A549 (cell line): ENCODE measurements around the gene CCDC106. TPM values are rescaled to one million over a fixed set of nuclear protein-coding genes. Genes with fewer than 3 reads are reported as not detected.
A peak's percentile ranks its signal among the peaks of the same experiment; 100 is the strongest.

ENCODE experiments used
- ATAC-seq, 2 experiments: fragments of 200-7000 bp in 1 of 2; fragments of >200 bp in 1 of 2; cut with Nextera tagmentation in 1 of 2; cut with Tn5 transposase in 1 of 2; 3 replicates each; pipeline versions ENCODE4 v1.8.0 to v1.9.1; 2018 to 2020; ENCODE audit warnings: mild to moderate bottlenecking in 1 of 2, moderate library complexity in 1 of 2
- CTCF ChIA-PET: fragments of 300-600 bp; sonication (Branson Sonifier 250); formaldehyde crosslinking; extraction: SDS; loops from one replicate; lab custom pipeline; 2021; ENCODE audit warnings: antibody characterized with exemption, inconsistent platforms; lab: Yijun Ruan, JAX
- POLR2A ChIA-PET: fragments of 350-600 bp; formaldehyde crosslinking; extraction: SDS; loops from one replicate; lab custom pipeline; 2021; ENCODE audit warnings: antibody characterized with exemption, inconsistent platforms; lab: Yijun Ruan, JAX
- DNase-seq, 2 experiments: peaks; one replicate each; pipeline versions ENCODE4 v3.0.0 to v3.0.0-alpha.2; 2011 to 2016; ENCODE audit warnings: low read depth in 1 of 2, low spot score in 1 of 2
- FAIRE-seq: peaks from 2 replicates; lab custom pipeline; 2011; peaks lifted over from hg19 to GRCh38; lab: Jason Lieb, UNC
- H3K27ac ChIP-seq, 2 experiments: fragments of >200 bp; sonication (Bioruptor Twin); formaldehyde crosslinking; 3 replicates each; pipeline ENCODE4 v1.5.1; 2016 to 2017
- H3K4me1 ChIP-seq: fragments of >200 bp; sonication (Bioruptor Twin); formaldehyde crosslinking; 3 replicates; pipeline ENCODE4 v1.6.1; 2016
- H3K4me2 ChIP-seq: fragments of >200 bp; sonication (Bioruptor Twin); formaldehyde crosslinking; 3 replicates; pipeline ENCODE4 v1.6.1; 2016
- H3K4me3 ChIP-seq: fragments of >200 bp; sonication (Bioruptor Twin); formaldehyde crosslinking; 3 replicates; pipeline ENCODE4 v1.5.1; 2016
- H3K9me3 ChIP-seq: fragments of >200 bp; sonication (Bioruptor Twin); formaldehyde crosslinking; 3 replicates; pipeline ENCODE4 v1.6.1; 2016
- CEBPB ChIP-seq, 2 experiments: fragments of >200 bp in 1 of 2; sonication (Bioruptor Twin) in 1 of 2; formaldehyde crosslinking in 1 of 2; IDR thresholded peaks; 2 replicates each; pipeline ENCODE4 v1.6.1; 2012 to 2016
- E2F6 ChIP-seq: IDR thresholded peaks from 2 replicates; pipeline ENCODE4 v1.6.1; 2012; ENCODE audit warnings: low read depth, borderline replicate concordance
- EHF ChIP-seq: fragments of 250-450 bp; sonication (Bioruptor Pico); IDR thresholded peaks from 2 replicates; pipeline ENCODE4 v1.5.0; 2020; ENCODE audit warnings: mild to moderate bottlenecking
- FOXS1 ChIP-seq: fragments of 250-450 bp; sonication (Bioruptor Pico); IDR thresholded peaks from 2 replicates; pipeline ENCODE4 v1.5.0; 2020; ENCODE audit warnings: mild to moderate bottlenecking, moderate library complexity
- GATA3 ChIP-seq: IDR thresholded peaks from 2 replicates; pipeline ENCODE4 v1.6.1; 2012; ENCODE audit warnings: borderline replicate concordance
- HOXB5 ChIP-seq: fragments of 250-450 bp; sonication (Bioruptor Pico); IDR thresholded peaks from 2 replicates; pipeline ENCODE4 v1.5.0; 2020; ENCODE audit warnings: mild to moderate bottlenecking, moderate library complexity
- KDM1A ChIP-seq: fragments of 200-600 bp; sonication (generic); IDR thresholded peaks from 2 replicates; pipeline ENCODE4 v1.6.1; 2016; ENCODE audit warnings: low read depth, mild to moderate bottlenecking
- MAFK ChIP-seq: fragments of 450-650 bp; IDR thresholded peaks from 2 replicates; pipeline ENCODE4 v1.6.1; 2014; ENCODE audit not compliant: partially characterized antibody
- MAZ ChIP-seq: fragments of 150-350 bp; IDR thresholded peaks from 2 replicates; pipeline ENCODE4 v1.6.1; 2014; ENCODE audit warnings: antibody characterized with exemption, low read depth, low read length, borderline replicate concordance
- NR3C1 ChIP-seq: fragments of >200 bp; sonication (Bioruptor Twin); formaldehyde crosslinking; IDR thresholded peaks from 3 replicates; pipeline ENCODE4 v1.6.1; 2017
- RAD21 ChIP-seq, 2 experiments: fragments of >200 bp in 1 of 2; sonication (Bioruptor Twin) in 1 of 2; formaldehyde crosslinking in 1 of 2; IDR thresholded peaks in 1 of 2; conservative IDR thresholded peaks in 1 of 2; 2 replicates in 1 of 2; 3 replicates in 1 of 2; pipeline ENCODE4 v1.6.1; 2012 to 2018; ENCODE audit warnings: inconsistent platforms in 1 of 2
- REST ChIP-seq: fragments of 200-600 bp; sonication (generic); IDR thresholded peaks from 2 replicates; pipeline ENCODE4 v1.6.1; 2016; ENCODE audit warnings: antibody characterized with exemption, mild to moderate bottlenecking, moderate library complexity
- TFCP2L1 ChIP-seq: fragments of 250-450 bp; sonication (Bioruptor Pico); IDR thresholded peaks from 2 replicates; pipeline ENCODE4 v1.5.0; 2021; ENCODE audit warnings: mild to moderate bottlenecking
- ZFP36 ChIP-seq: fragments of 450-650 bp; IDR thresholded peaks from 2 replicates; pipeline ENCODE4 v1.6.1; 2014; ENCODE audit warnings: borderline replicate concordance; ENCODE audit not compliant: partially characterized antibody
- WGBS: methylation state at CpG from one replicate; pipeline ENCODE4 v1.1.6; 2017; ENCODE audit errors: missing lambda C conversion rate; 5-methylcytosine and 5-hydroxymethylcytosine counted together
- polyA plus RNA-seq, 4 experiments: library from polyadenylated mRNA; depleted of rRNA in 3 of 4; stranded (reverse); fragments of >200 nt; fragmentation: RNase III in 1 of 4; extraction: RNeasy Plus Mini Kit Qiagen cat#74134 plus additional on column Dnase treatment in 1 of 4; gene quantifications; 2 replicates in 3 of 4; 3 replicates in 1 of 4; pipeline ENCODE4 v1.2.3, GENCODE V29; 2011 to 2017
- TF ChIP-seq, protein P1 (sequence below): fragments of >200 bp; sonication (Bioruptor Twin); formaldehyde crosslinking; IDR thresholded peaks from 3 replicates; pipeline ENCODE4 v1.5.1; 2016
- TF ChIP-seq, protein P2 (sequence below): fragments of 250-450 bp; sonication (Bioruptor Pico); IDR thresholded peaks from 2 replicates; pipeline ENCODE4 v1.5.0; 2020; ENCODE audit warnings: low read depth, mild to moderate bottlenecking, moderate library complexity

The CCDC106 gene
- polyA plus RNA-seq, 2 of the 4 experiments (the other 2 are of a cell fraction) = 5.2 to 17.6 TPM

DNA sequence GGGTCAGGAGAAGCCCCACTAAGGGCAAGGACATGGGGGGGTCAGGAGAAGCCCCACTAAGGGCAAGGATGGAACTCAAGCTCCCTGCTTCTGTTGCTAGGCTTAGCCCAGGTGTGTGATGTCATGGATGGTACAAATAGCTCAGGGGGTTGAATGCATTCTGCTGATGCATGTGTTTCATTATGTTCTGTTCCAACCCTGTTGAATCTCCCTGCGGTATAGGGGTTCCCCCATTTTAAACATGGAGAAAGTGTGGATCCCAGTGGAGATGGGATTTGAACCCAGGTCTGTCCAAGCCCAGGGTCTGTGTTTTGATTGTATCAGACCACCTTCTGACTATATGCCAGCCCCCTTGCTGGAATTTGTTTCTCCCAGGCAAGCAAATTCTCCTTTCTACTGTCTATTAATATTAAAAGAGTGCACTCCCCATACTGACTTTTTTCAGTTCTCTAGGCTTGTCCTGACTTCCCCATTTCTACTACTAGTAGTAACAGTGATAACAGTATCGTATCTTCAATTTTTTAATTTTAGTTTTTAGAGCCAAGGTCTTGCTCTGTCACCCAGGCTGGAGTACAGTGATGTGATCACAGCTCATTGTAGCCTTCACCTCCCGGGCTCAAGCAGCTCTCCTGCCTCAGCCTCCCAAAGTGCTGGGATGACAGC is 35.9 kb upstream of the CCDC106 start:
- 80% methylated on average over 3 of the region's 3 CpGs for WGBS
- FAIRE-seq (no peak), ATAC-seq (no peak), DNase-seq (no peak)
- no peaks in the 10 kb centered on the region for H3K9me3 ChIP-seq
- H3K27ac ChIP-seq = no peak overlapping the region
- ChIA-PET CTCF (interaction anchor here (1.2 to 16.7 kb wide), 5 partner anchors 10 to 194 kb away, joined by 3 to 348 read pairs (median 13); partner anchors contain the start of gene ZNF784), POLR2A (interaction anchor here (1.3 kb wide), 1 partner anchor 12 kb away, joined by 4 read pairs; the partner anchor contains the start of gene ZNF784)
- H3K4me1 ChIP-seq = peaks cover 2% of the 10 kb centered on the region; the same call in 1 of the 3 replicates
- no peak overlapping the region for H3K4me3 ChIP-seq
- H3K4me2 ChIP-seq = no peak overlapping the region
- TF ChIP-seq REST (no peak), MAFK (peak; percentile 32)

DNA sequence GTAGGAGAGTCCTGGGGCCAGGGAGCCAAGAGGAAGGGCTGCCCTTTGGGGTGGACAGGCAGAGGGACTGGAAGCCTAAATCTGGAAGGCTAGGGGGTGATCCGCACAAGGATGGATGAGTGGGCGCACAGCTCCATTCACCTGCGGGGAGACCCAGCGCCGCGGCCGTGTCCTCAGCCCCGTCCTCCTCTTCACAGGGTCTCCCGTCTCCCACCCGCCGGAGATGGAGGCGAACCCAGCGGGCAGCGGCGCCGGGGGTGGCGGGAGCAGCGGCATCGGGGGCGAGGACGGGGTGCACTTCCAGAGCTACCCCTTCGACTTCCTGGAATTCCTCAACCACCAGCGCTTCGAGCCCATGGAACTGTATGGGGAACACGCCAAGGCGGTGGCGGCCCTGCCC is 34.6 kb upstream of the CCDC106 start:
- FAIRE-seq (no peak), DNase-seq (no peak)
- WGBS = 96% methylated on average over 27 of the region's 27 CpGs
- no peak overlapping the region for H3K4me3 ChIP-seq
- CTCF ChIA-PET = interaction anchor here (1.5 to 16.7 kb wide), 4 partner anchors 9 to 146 kb away, joined by 8 to 348 read pairs (median 80); partner anchors contain the start of gene ZNF784
- no peak overlapping the region for H3K27ac ChIP-seq
- TF ChIP-seq E2F6 (no peak), RAD21 (conservative IDR thresholded peaks at IDR 0.05 in 1 of 2, IDR thresholded peaks at IDR 0.05 in 1 of 2) (no peak), ZFP36 (no peak), MAFK (no peak), CEBPB (IDR thresholded peaks at IDR 0.05) (no peak), REST (no peak), TFCP2L1 (no peak), HOXB5 (CRISPR knock-in tag) (no peak), EHF (no peak), MAZ (no peak), NR3C1 (no peak), FOXS1 (CRISPR knock-in tag) (no peak), KDM1A (no peak), GATA3 (no peak)
- TF ChIP-seq, protein P1, sequence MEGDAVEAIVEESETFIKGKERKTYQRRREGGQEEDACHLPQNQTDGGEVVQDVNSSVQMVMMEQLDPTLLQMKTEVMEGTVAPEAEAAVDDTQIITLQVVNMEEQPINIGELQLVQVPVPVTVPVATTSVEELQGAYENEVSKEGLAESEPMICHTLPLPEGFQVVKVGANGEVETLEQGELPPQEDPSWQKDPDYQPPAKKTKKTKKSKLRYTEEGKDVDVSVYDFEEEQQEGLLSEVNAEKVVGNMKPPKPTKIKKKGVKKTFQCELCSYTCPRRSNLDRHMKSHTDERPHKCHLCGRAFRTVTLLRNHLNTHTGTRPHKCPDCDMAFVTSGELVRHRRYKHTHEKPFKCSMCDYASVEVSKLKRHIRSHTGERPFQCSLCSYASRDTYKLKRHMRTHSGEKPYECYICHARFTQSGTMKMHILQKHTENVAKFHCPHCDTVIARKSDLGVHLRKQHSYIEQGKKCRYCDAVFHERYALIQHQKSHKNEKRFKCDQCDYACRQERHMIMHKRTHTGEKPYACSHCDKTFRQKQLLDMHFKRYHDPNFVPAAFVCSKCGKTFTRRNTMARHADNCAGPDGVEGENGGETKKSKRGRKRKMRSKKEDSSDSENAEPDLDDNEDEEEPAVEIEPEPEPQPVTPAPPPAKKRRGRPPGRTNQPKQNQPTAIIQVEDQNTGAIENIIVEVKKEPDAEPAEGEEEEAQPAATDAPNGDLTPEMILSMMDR = no peak
- TF ChIP-seq, protein P2, sequence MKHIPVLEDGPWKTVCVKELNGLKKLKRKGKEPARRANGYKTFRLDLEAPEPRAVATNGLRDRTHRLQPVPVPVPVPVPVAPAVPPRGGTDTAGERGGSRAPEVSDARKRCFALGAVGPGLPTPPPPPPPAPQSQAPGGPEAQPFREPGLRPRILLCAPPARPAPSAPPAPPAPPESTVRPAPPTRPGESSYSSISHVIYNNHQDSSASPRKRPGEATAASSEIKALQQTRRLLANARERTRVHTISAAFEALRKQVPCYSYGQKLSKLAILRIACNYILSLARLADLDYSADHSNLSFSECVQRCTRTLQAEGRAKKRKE (CRISPR knock-in tag) = no peak
- TF ChIP-seq, all 56 proteins: peak for 0
- Histone ChIP-seq H3K9me3 (no peaks in the 10 kb centered on the region), H3K4me2 (no peak overlapping the region), H3K4me1 (no peaks in the 10 kb centered on the region)
- POLR2A ChIA-PET = interaction anchor here (0.7 kb wide), 1 partner anchor 11 kb away, joined by 3 read pairs; the partner anchor contains the start of gene ZNF784
- no peak for ATAC-seq
